Measurements from ENCODE around the gene THSD4.

DNA sequence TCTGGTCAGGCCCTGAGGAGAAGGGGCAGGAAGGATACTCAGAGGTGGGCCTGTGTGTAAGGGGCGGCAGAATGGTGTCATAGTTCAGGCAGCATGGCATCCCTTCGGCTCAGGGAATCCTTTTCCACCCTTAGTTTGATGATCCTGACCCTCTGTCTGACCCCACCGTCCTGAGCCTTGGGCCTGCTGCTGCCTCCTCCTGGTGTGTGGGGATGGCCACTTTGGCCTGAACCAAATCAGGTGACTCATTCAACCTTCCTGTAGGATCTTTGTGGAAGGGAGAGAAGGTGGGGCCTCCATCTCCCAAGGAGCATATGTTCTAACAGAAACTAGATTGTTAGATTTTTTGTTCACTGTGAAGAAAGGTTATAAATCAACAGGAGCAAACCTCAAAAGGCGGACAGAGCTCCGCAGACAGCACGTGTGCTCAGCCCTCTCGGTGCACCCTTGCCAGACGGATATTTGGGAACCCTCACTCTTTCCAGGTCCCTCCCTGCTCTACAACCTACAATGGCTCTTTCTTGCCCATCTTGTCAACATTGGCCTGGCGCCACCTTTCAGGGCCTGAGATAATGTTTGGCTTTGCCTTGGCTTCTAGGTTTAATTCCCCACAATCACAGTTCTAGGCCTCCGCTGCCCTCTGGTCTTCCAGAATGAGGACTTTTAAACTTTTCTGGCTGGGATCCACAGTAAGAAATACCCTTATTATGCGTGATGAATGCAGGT, 21.7 kb downstream of the THSD4 start:
- TF ChIP-seq, protein P1, sequence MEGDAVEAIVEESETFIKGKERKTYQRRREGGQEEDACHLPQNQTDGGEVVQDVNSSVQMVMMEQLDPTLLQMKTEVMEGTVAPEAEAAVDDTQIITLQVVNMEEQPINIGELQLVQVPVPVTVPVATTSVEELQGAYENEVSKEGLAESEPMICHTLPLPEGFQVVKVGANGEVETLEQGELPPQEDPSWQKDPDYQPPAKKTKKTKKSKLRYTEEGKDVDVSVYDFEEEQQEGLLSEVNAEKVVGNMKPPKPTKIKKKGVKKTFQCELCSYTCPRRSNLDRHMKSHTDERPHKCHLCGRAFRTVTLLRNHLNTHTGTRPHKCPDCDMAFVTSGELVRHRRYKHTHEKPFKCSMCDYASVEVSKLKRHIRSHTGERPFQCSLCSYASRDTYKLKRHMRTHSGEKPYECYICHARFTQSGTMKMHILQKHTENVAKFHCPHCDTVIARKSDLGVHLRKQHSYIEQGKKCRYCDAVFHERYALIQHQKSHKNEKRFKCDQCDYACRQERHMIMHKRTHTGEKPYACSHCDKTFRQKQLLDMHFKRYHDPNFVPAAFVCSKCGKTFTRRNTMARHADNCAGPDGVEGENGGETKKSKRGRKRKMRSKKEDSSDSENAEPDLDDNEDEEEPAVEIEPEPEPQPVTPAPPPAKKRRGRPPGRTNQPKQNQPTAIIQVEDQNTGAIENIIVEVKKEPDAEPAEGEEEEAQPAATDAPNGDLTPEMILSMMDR (IDR thresholded peaks at IDR 0.05; ENCODE audit: insufficient read depth, low read length), result no peak
- no peak for TF ChIP-seq POLR2AphosphoS5 (IDR thresholded peaks at IDR 0.05; ENCODE audit: low read depth)

Measured in HL-60 (cell line).